ENCODE measurements around the gene CAPN11.

CAPN11 gene

GRCh38 chr6:44156494-44157151 lies 2.0 kb upstream of the CAPN11 start:
- DNase-seq (ENCODE audit: low read depth), result no peak

GRCh38 chr6:44157152-44157521 lies 1.5 kb upstream of the CAPN11 start:
- DNase-seq (ENCODE audit: low read depth), result no peak

- no peak for DNase-seq (ENCODE audit: low read depth)
Observed at GRCh38 chr6:44161997-44162338, 3.3 kb downstream of the CAPN11 start.

GRCh38 chr6:44162876-44163625 lies 4.4 kb downstream of the CAPN11 start:
- no peak for DNase-seq (ENCODE audit: low read depth)

GRCh38 chr6:44166116-44166515 lies 7.5 kb downstream of the CAPN11 start:
- DNase-seq (ENCODE audit: low read depth), result no peak

GRCh38 chr6:44166591-44167184 lies 8.1 kb downstream of the CAPN11 start:
- no peak for DNase-seq (ENCODE audit: low read depth)

- DNase-seq (ENCODE audit: low read depth), result no peak
Observed at GRCh38 chr6:44167567-44167966, 8.9 kb downstream of the CAPN11 start.

- DNase-seq (ENCODE audit: low read depth), result no peak
Observed at GRCh38 chr6:44169154-44169553, 10.5 kb downstream of the CAPN11 start.

- no peak for DNase-seq (ENCODE audit: low read depth)
Observed at GRCh38 chr6:44169886-44170570, 11.4 kb downstream of the CAPN11 start.

GRCh38 chr6:44171899-44172546 lies 13.4 kb downstream of the CAPN11 start:
- DNase-seq (ENCODE audit: low read depth), result no peak

GRCh38 chr6:44172731-44173500 lies 14.3 kb downstream of the CAPN11 start:
- DNase-seq (ENCODE audit: low read depth), result peak; percentile 56

- DNase-seq (ENCODE audit: low read depth), result no peak
Observed at GRCh38 chr6:44176130-44176761, 17.6 kb downstream of the CAPN11 start.

GRCh38 chr6:44176762-44177509 lies 18.3 kb downstream of the CAPN11 start:
- DNase-seq (ENCODE audit: low read depth), result no peak

GRCh38 chr6:44177691-44178423 lies 19.2 kb downstream of the CAPN11 start:
- no peak for DNase-seq (ENCODE audit: low read depth)

- DNase-seq (ENCODE audit: low read depth), result no peak
Observed at GRCh38 chr6:44178424-44179071, 19.9 kb downstream of the CAPN11 start.

- no peak for DNase-seq (ENCODE audit: low read depth)
Observed at GRCh38 chr6:44179072-44179536, 20.5 kb downstream of the CAPN11 start.

GRCh38 chr6:44179648-44180047 lies 21.0 kb downstream of the CAPN11 start:
- no peak for DNase-seq (ENCODE audit: low read depth)

- no peak for DNase-seq (ENCODE audit: low read depth)
Observed at GRCh38 chr6:44180406-44180805, 21.8 kb downstream of the CAPN11 start.

- DNase-seq (ENCODE audit: low read depth), result no peak
Observed at GRCh38 chr6:44180886-44181285, 22.3 kb downstream of the CAPN11 start.
